GM23248 (cell line): ENCODE measurements around the gene RCAN1. TPM values are rescaled to one million over a fixed set of nuclear protein-coding genes. Genes with fewer than 3 reads are reported as not detected.
"Not testable (repeated sequence)": the region's sequence is repeated elsewhere in the genome, so short reads cannot be mapped to it uniquely, and the experiment has no call there.

Experiments
- DNase-seq: peaks from one replicate; pipeline ENCODE4 v3.0.0-alpha.2; 2015
- H2AFZ ChIP-seq: fragments of 200-600 bp; sonication (generic); 2 replicates; pipeline ENCODE4 v1.6.1; 2016; ENCODE audit warnings: antibody characterized with exemption
- H3F3A ChIP-seq: fragments of 200-600 bp; sonication (generic); 2 replicates; pipeline ENCODE4 v1.6.1; 2016; ENCODE audit warnings: mild to moderate bottlenecking, antibody characterized with exemption, mixed run types; ENCODE audit not compliant: insufficient read depth
- H3K27ac ChIP-seq: fragments of 200-600 bp; sonication (generic); 2 replicates; pipeline ENCODE4 v1.5.1; 2016; ENCODE audit warnings: mild to moderate bottlenecking
- H3K27me3 ChIP-seq: fragments of 200-600 bp; sonication (generic); replicated peaks from 2 replicates; pipeline ENCODE4 v1.6.1; 2016; ENCODE audit warnings: mild to moderate bottlenecking; ENCODE audit not compliant: insufficient read depth
- H3K36me3 ChIP-seq: fragments of 200-600 bp; sonication (generic); 2 replicates; pipeline ENCODE4 v1.6.1; 2016; ENCODE audit warnings: low read depth, mild to moderate bottlenecking
- H3K4me1 ChIP-seq: fragments of 200-600 bp; sonication (generic); 2 replicates; pipeline ENCODE4 v1.6.1; 2016; ENCODE audit warnings: mild to moderate bottlenecking; ENCODE audit not compliant: insufficient read depth
- H3K4me2 ChIP-seq: fragments of 200-600 bp; sonication (generic); one replicate; pipeline ENCODE4 v1.6.1; 2016; ENCODE audit warnings: mild to moderate bottlenecking; ENCODE audit not compliant: unreplicated experiment
- H3K4me3 ChIP-seq: fragments of 200-600 bp; sonication (generic); 2 replicates; pipeline ENCODE4 v1.5.1; 2016; ENCODE audit warnings: mild to moderate bottlenecking
- H3K79me2 ChIP-seq: fragments of 200-600 bp; sonication (generic); 2 replicates; pipeline ENCODE4 v1.6.1; 2016; ENCODE audit warnings: mild to moderate bottlenecking; ENCODE audit not compliant: insufficient read depth
- H3K9ac ChIP-seq: fragments of 200-600 bp; sonication (generic); 2 replicates; pipeline ENCODE4 v1.6.1; 2016; ENCODE audit warnings: mild to moderate bottlenecking
- H3K9me2 ChIP-seq: fragments of 200-600 bp; sonication (generic); 2 replicates; pipeline ENCODE4 v1.6.1; 2016; ENCODE audit warnings: mixed run types, mild to moderate bottlenecking, moderate library complexity; ENCODE audit not compliant: insufficient read depth
- H3K9me3 ChIP-seq: fragments of 200-600 bp; sonication (generic); one replicate; pipeline ENCODE4 v1.6.1; 2017; ENCODE audit warnings: low read depth
- H4K20me1 ChIP-seq: fragments of 200-600 bp; sonication (generic); 2 replicates; pipeline ENCODE4 v1.6.0; 2016; ENCODE audit not compliant: insufficient read depth
- EZH2 ChIP-seq: fragments of 200-600 bp; sonication (generic); IDR thresholded peaks from 2 replicates; pipeline ENCODE4 v1.6.1; 2018; ENCODE audit warnings: antibody characterized with exemption, mild to moderate bottlenecking; ENCODE audit not compliant: insufficient read depth, poor library complexity, severe bottlenecking
- EZH2phosphoT487 ChIP-seq: fragments of 200-600 bp; sonication (generic); IDR thresholded peaks from 2 replicates; pipeline ENCODE4 v1.6.1; 2018; ENCODE audit warnings: antibody characterized with exemption, moderate library complexity, mild to moderate bottlenecking, low read depth; ENCODE audit not compliant: insufficient read depth
- WGBS, 2 experiments: methylation state at CpG; one replicate each; pipeline ENCODE4 v1.1.6; 2015 to 2017; ENCODE audit warnings: low lambda C conversion rate in 2 of 2, low coverage in 1 of 2; ENCODE audit errors: missing lambda C conversion rate in 2 of 2; 5-methylcytosine and 5-hydroxymethylcytosine counted together
- in situ Hi-C: fragments of 300-500 bp; cut with MboI; formaldehyde crosslinking; loops from 2 replicates; pipeline ENCODE4 v1.15.0; 2020
- polyA plus RNA-seq: library from polyadenylated mRNA; unstranded; fragments of >200 nt; fragmentation: Nextera tagmentation; extraction: Ambion mirVana; gene quantifications from 2 replicates; pipeline ENCODE4 v1.2.1, GENCODE V29; 2016
- total RNA-seq: library from RNA; depleted of rRNA; stranded (reverse); fragments of >200 nt; shearing (Covaris generic); gene quantifications from 2 replicates; pipeline ENCODE4 v1.2.3, GENCODE V29; 2014

The RCAN1 gene
- total and polyA plus RNA-seq, 2 experiments from 2014 or later = 65.9 to 76.3 TPM

DNA sequence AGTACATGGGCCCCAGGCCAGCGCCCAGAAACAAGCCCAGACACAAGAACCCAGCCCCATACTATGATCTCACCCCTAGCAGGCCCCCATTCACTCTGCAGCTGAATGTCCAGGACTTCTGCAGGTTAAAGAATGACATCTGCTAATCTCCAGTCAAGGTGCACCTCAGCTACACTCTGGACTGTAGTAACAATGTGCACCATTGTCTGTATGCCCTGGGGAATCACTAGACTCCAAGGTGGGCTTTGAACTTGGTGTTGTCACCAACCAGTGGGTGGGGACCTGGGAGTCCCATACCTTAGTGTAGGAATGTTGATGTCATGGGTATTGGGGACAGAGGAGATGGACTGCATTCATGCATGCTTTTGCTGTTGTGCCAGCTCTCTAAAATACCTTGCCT lies 113.2 kb downstream of the RCAN1 start:
- no peaks in the 10 kb centered on the region for H3K9me2 ChIP-seq
- H3K27me3 ChIP-seq = 0 out of 2 replicates have a peak, but pooled peaks cover 13% of the 10 kb centered on the region
- H2AFZ ChIP-seq = no peak overlapping the region
- H3K4me1 ChIP-seq = no peaks in the 10 kb centered on the region
- no peak for DNase-seq
- no peak overlapping the region for H3K4me2 ChIP-seq
- no peak overlapping the region for H3K4me3 ChIP-seq
- H3K9me3 ChIP-seq = no peaks in the 10 kb centered on the region
- WGBS, 2 experiments = 20 to 39% methylated on average over 1 of the region's 1 CpG
- H3F3A ChIP-seq = no peaks in the 10 kb centered on the region
- no peaks in the 10 kb centered on the region for H3K79me2 ChIP-seq
- H3K9ac ChIP-seq = no peak overlapping the region
- no peak overlapping the region for H3K27ac ChIP-seq
- no peaks in the 10 kb centered on the region; the same call in 1 of the 2 replicates for H3K36me3 ChIP-seq
- no peaks in the 10 kb centered on the region for H4K20me1 ChIP-seq
- in situ Hi-C loops = no loop called here
- TF ChIP-seq EZH2 = no peak
- no peak for TF ChIP-seq EZH2phosphoT487

DNA sequence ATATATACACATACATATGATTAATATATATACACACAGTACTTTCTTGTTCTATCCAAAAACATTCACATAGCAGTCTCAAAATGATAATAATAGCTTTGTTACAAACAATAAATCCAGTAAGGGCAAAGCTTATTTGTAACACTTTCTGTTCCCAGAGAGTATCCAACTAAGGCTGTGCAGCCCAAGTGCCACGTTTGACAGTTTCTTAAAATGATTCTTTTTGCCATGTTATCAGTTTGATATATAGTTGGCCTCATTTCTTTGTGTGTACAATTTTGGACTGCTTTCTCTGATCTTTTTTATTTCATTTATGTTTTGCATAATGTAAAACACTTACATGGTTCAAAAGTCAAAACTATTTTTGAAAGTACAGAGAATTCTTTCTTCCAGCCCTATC lies 114.7 kb downstream of the RCAN1 start:
- no peak overlapping the region for H3K9ac ChIP-seq
- no peaks in the 10 kb centered on the region for H3K4me1 ChIP-seq
- H3K36me3 ChIP-seq = no peaks in the 10 kb centered on the region; the same call in 1 of the 2 replicates
- in situ Hi-C loops = no loop called here
- no peaks in the 10 kb centered on the region for H3K9me2 ChIP-seq
- H2AFZ ChIP-seq = no peak overlapping the region
- DNase-seq = no peak
- no peaks in the 10 kb centered on the region for H3K9me3 ChIP-seq
- no peak for TF ChIP-seq EZH2phosphoT487
- no peak for TF ChIP-seq EZH2
- no peak overlapping the region for H3K4me2 ChIP-seq
- H3K27me3 ChIP-seq = 0 out of 2 replicates have a peak, but pooled peaks cover 13% of the 10 kb centered on the region
- H3K4me3 ChIP-seq = no peak overlapping the region
- H4K20me1 ChIP-seq = no peaks in the 10 kb centered on the region
- no peaks in the 10 kb centered on the region for H3F3A ChIP-seq
- 27 to 30% methylated on average over 1 of the region's 1 CpG for WGBS, 2 experiments
- H3K79me2 ChIP-seq = no peaks in the 10 kb centered on the region
- H3K27ac ChIP-seq = no peak overlapping the region

DNA sequence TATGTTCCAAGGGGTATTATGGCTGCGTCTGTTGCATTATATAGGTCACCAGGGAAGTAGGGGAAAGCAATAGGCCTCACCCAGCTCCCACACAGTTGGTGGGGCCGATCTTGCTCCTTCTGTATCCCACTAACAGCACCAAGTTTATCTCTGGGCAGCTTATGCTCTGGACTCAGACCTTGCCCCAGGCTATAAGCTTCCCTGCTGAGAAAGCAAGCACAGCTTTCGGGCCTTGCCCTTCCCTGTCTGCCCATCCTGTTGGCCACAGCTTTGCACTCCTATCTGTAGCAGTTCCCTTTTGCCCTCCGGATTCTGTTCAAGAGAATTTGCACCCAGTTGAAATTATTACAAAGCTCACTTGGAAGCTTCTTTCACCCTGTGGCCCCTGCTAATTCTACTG lies 115.8 kb downstream of the RCAN1 start:
- no peak overlapping the region for H3K4me2 ChIP-seq
- no peaks in the 10 kb centered on the region for H3K9me3 ChIP-seq
- no peaks in the 10 kb centered on the region for H3K9me2 ChIP-seq
- no peak overlapping the region for H2AFZ ChIP-seq
- H4K20me1 ChIP-seq = no peaks in the 10 kb centered on the region
- 0 out of 2 replicates have a peak, but pooled peaks cover 13% of the 10 kb centered on the region for H3K27me3 ChIP-seq
- in situ Hi-C loops = no loop called here
- H3K4me1 ChIP-seq = no peaks in the 10 kb centered on the region
- WGBS, 2 experiments = 68 to 78% methylated on average over 4 of the region's 4 CpGs
- no peaks in the 10 kb centered on the region for H3F3A ChIP-seq
- no peaks in the 10 kb centered on the region; the same call in 1 of the 2 replicates for H3K36me3 ChIP-seq
- H3K27ac ChIP-seq = no peak overlapping the region
- DNase-seq = no peak
- no peak overlapping the region for H3K9ac ChIP-seq
- TF ChIP-seq EZH2 = no peak
- TF ChIP-seq EZH2phosphoT487 = no peak
- H3K4me3 ChIP-seq = no peak overlapping the region
- H3K79me2 ChIP-seq = no peaks in the 10 kb centered on the region

DNA sequence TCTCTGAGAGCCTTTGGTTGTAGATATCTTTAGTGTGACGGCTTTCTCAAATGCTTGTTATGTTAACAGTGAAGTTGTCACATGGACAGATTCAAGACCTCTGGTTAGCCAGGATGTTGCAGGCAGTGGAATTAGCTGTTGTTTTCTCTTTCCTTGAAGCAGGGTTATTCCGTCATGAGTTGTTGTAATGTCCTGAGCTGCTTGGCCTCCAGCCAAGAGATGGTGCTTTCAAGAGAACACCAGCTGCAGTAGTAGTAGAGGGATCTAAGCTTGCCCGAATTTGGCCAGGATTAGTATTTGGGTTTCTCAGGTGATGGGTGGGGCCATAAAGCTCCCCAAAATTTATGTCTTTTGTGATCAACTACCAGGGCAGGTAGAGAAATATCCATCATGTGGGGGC lies 116.3 kb downstream of the RCAN1 start:
- 38 to 41% methylated on average over 3 of the region's 3 CpGs for WGBS, 2 experiments
- DNase-seq = no peak

DNA sequence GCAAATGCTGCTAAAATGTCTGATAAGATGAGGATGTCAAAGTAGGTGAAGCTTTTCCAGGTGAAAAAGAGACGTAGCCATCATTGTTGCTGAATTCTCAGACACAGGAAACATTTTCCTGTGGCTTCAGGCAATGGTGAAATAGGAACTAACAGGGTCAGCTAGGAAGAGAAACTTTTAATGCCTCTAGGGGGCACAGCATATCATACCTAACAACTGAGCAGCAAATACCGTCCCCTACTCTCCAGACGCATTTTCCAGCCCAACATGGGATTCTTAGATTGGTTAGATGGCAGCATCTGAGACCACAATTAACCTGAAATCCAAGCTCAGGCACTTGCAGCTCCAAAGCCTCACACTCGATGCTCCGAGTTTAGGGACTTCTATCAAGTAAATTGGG lies 131.1 kb downstream of the RCAN1 start:
- H3K9me3 ChIP-seq, H2AFZ ChIP-seq, H3K27ac ChIP-seq, H4K20me1 ChIP-seq, in situ Hi-C loops, H3K79me2 ChIP-seq, H3K4me2 ChIP-seq, H3K27me3 ChIP-seq, H3K4me1 ChIP-seq, H3K4me3 ChIP-seq, H3K9ac ChIP-seq, H3K36me3 ChIP-seq, H3F3A ChIP-seq, DNase-seq, H3K9me2 ChIP-seq: not testable (repeated sequence)
- WGBS, 2 experiments = no CpG with 5 or more reads among the region's 5 CpGs

More for the DNA sequence above, 116.3 kb downstream of the RCAN1 start:
- Histone ChIP-seq H4K20me1 (no peaks in the 10 kb centered on the region), H3K36me3 (no peaks in the 10 kb centered on the region; the same call in 1 of the 2 replicates), H3K9me3 (no peaks in the 10 kb centered on the region), H3K4me3 (no peak overlapping the region), H3K9me2 (no peaks in the 10 kb centered on the region), H3K27ac (no peak overlapping the region), H3K27me3 (0 out of 2 replicates have a peak, but pooled peaks cover 13% of the 10 kb centered on the region), H2AFZ (no peak overlapping the region), H3F3A (no peaks in the 10 kb centered on the region), H3K4me1 (no peaks in the 10 kb centered on the region), H3K9ac (no peak overlapping the region), H3K79me2 (no peaks in the 10 kb centered on the region), H3K4me2 (no peak overlapping the region)
- TF ChIP-seq EZH2 = no peak
- no peak for TF ChIP-seq EZH2phosphoT487
- in situ Hi-C loops = no loop called here

DNA sequence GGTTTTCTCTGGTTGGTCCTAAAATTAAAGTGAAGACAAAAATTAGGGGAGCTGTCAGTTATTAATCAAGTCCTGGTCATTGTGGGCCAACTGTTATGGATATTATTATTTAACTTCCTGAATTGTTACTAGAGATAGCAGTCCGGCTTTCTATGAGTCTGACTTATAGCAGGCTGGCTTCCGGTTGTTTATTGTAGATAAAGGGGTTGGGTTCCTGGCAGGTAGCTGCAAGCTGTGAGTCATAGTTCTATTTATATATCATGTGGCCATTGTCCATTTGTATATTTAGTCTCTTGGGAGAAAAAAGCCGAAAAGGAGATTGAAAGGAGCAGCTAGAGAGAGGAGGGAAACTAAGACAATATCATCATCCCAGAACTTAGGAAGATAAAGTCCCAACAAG lies 131.5 kb downstream of the RCAN1 start:
- H3K4me1 ChIP-seq, H3K9ac ChIP-seq, H3K9me2 ChIP-seq, H3K27ac ChIP-seq, H3K79me2 ChIP-seq, H3F3A ChIP-seq, H3K36me3 ChIP-seq, H3K9me3 ChIP-seq, in situ Hi-C loops, H3K27me3 ChIP-seq, H3K4me2 ChIP-seq, H4K20me1 ChIP-seq, H3K4me3 ChIP-seq, H2AFZ ChIP-seq, DNase-seq: not testable (repeated sequence)
- WGBS, 2 experiments = no CpG with 5 or more reads among the region's 3 CpGs

DNA sequence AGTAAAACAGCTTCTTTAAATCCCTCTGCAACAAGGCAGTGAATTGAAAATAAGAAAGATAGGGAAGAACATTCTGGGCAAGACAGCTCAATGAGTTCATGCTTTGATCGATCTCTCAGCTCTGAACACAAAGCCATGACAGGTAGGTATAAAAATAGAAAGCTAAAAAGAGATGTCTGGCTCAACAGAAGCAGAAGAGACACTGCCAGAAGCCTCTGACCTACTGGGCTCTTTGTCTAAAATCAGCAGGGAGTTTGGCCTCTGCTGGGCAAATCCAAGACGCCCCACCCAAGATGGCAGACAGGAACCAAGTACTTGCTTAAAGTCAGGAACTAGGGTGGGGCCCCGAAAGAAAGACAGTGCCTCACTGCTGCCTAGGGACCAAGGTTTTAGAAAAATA lies 147.6 kb downstream of the RCAN1 start:
- H3K9me3 ChIP-seq, H3K79me2 ChIP-seq, H3K9ac ChIP-seq, H3K4me3 ChIP-seq, in situ Hi-C loops, H3K27me3 ChIP-seq, H3K27ac ChIP-seq, DNase-seq, H4K20me1 ChIP-seq, H3K4me1 ChIP-seq, H3F3A ChIP-seq, H2AFZ ChIP-seq, H3K9me2 ChIP-seq, H3K4me2 ChIP-seq, H3K36me3 ChIP-seq: not testable (repeated sequence)
- WGBS, 2 experiments = no CpG with 5 or more reads among the region's 3 CpGs
